OCI-LY7 (cell line): ENCODE measurements around the gene BRD1. TPM values are rescaled to one million over a fixed set of nuclear protein-coding genes. Genes with fewer than 3 reads are reported as not detected.

Source experiments
- BruUV-seq: library from RNA; stranded (reverse); fragments of 400-500 nt; replicated peaks from 2 replicates; lab custom pipeline; 2021; lab: Mats Ljungman, UMichigan
- CTCF ChIA-PET: fragments of 300-600 bp; sonication (Branson Sonifier 250); formaldehyde crosslinking; loops from one replicate; lab custom pipeline; 2022; ENCODE audit warnings: antibody characterized with exemption; ENCODE audit not compliant: unreplicated experiment; lab: Charles Lee
- POLR2A ChIA-PET: fragments of 300-600 bp; sonication (Branson Sonifier 250); formaldehyde crosslinking; loops from one replicate; lab custom pipeline; 2022; ENCODE audit warnings: antibody characterized with exemption; lab: Charles Lee
- DNase-seq: peaks from one replicate; pipeline ENCODE4 v3.0.0-alpha.2; 2015; ENCODE audit warnings: low spot score
- H2AFZ ChIP-seq: fragments of 200-600 bp; sonication (generic), shearing (Covaris generic); 2 replicates; pipeline ENCODE4 v1.6.1; 2014; ENCODE audit warnings: mild to moderate bottlenecking, antibody characterized with exemption, low read length, moderate library complexity
- H3K27ac ChIP-seq: fragments of 200-600 bp; sonication (generic); 2 replicates; pipeline ENCODE4 v1.5.1; 2014; ENCODE audit warnings: mixed run types, low read depth, mild to moderate bottlenecking, moderate library complexity, low read length, inconsistent platforms; ENCODE audit not compliant: poor library complexity, severe bottlenecking
- H3K36me3 ChIP-seq: fragments of 200-600 bp; sonication (generic); 2 replicates; pipeline ENCODE4 v1.6.1; 2014; ENCODE audit warnings: mild to moderate bottlenecking, antibody characterized with exemption, low read length, moderate library complexity, mixed read lengths; ENCODE audit not compliant: insufficient read depth
- H3K4me1 ChIP-seq: fragments of 200-600 bp; sonication (generic); 2 replicates; pipeline ENCODE4 v1.5.1; 2014; ENCODE audit warnings: mild to moderate bottlenecking, low read length; ENCODE audit not compliant: insufficient read depth, poor library complexity, severe bottlenecking
- H3K4me2 ChIP-seq: fragments of 200-600 bp; sonication (generic); 2 replicates; pipeline ENCODE4 v1.6.1; 2014; ENCODE audit warnings: mild to moderate bottlenecking, low read length
- H3K4me3 ChIP-seq: fragments of 200-600 bp; sonication (generic); 2 replicates; pipeline ENCODE4 v1.5.1; 2014; ENCODE audit warnings: mild to moderate bottlenecking, low read depth, low read length; ENCODE audit not compliant: poor library complexity, severe bottlenecking
- H3K79me2 ChIP-seq: fragments of 200-600 bp; sonication (generic); 2 replicates; pipeline ENCODE4 v1.6.1; 2016; ENCODE audit warnings: low read depth, mild to moderate bottlenecking, low read length, moderate library complexity, mixed read lengths; ENCODE audit not compliant: insufficient read depth
- H3K9me2 ChIP-seq: fragments of 200-600 bp; sonication (generic); 2 replicates; pipeline ENCODE4 v1.6.1; 2016; ENCODE audit warnings: mild to moderate bottlenecking, low read length, mixed read lengths; ENCODE audit not compliant: insufficient read depth
- H3K9me3 ChIP-seq: fragments of 200-600 bp; sonication (generic); 2 replicates; pipeline ENCODE4 v1.6.1; 2014; ENCODE audit warnings: mild to moderate bottlenecking, mixed run types, low read length, mixed read lengths
- H4K20me1 ChIP-seq: fragments of 200-600 bp; sonication (generic); 2 replicates; pipeline ENCODE4 v1.6.1; 2014; ENCODE audit warnings: mild to moderate bottlenecking, antibody characterized with exemption, low read length, moderate library complexity, mixed read lengths; ENCODE audit not compliant: insufficient read depth
- CTCF ChIP-seq: fragments of 200-600 bp; sonication (generic); conservative IDR thresholded peaks from 2 replicates; pipeline ENCODE4 v1.5.1; 2014; ENCODE audit warnings: mild to moderate bottlenecking, antibody characterized with exemption, low read length, moderate library complexity, mixed read lengths
- EZH2phosphoT487 ChIP-seq: fragments of 200-600 bp; sonication (generic); IDR thresholded peaks from 2 replicates; pipeline ENCODE4 v1.6.1; 2018; ENCODE audit warnings: low read depth, borderline replicate concordance, mild to moderate bottlenecking, mixed run types, antibody characterized with exemption, low read length, moderate library complexity, mixed read lengths
- intact Hi-C: fragments of 100-400 bp; cut with micrococcal nuclease; formaldehyde crosslinking; loops from one replicate; pipeline ENCODE4 v1.10.0; 2022; ENCODE audit not compliant: unreplicated experiment
- total RNA-seq, 2 experiments: library from RNA; depleted of rRNA in 1 of 2; stranded (reverse); fragments of >200 nt in 1 of 2; shearing (Covaris generic) in 1 of 2; gene quantifications; 2 replicates each; pipeline ENCODE4 v1.2.3, GENCODE V29; 2014 to 2022

Gene BRD1
- total RNA-seq, 2 experiments from 2014 or later: 38.1 to 46.6 TPM

GRCh38 chr22:49807780-49808708 lies 19.6 kb downstream of the BRD1 start:
- peaks cover 71% of the 10 kb centered on the region for H3K79me2 ChIP-seq
- H3K9me2 ChIP-seq: no peaks in the 10 kb centered on the region
- TF ChIP-seq CTCF: no peak
- no peak for TF ChIP-seq EZH2phosphoT487
- no peak overlapping the region for H3K4me2 ChIP-seq
- CTCF ChIA-PET: no interaction called here
- no peak overlapping the region for H2AFZ ChIP-seq
- no peaks in the 10 kb centered on the region for H3K4me1 ChIP-seq
- H3K9me3 ChIP-seq: no peaks in the 10 kb centered on the region
- POLR2A ChIA-PET: no interaction called here
- no TSS peak for BruUV-seq
- DNase-seq: no peak
- peaks cover 18% of the 10 kb centered on the region for H4K20me1 ChIP-seq
- H3K36me3 ChIP-seq: peaks cover 64% of the 10 kb centered on the region
- no peak overlapping the region for H3K4me3 ChIP-seq
- intact Hi-C loops: no loop called here
- H3K27ac ChIP-seq: no peak overlapping the region

GRCh38 chr22:49807129-49807528 lies 20.5 kb downstream of the BRD1 start:
- TF ChIP-seq EZH2phosphoT487 (no peak), CTCF (no peak)
- Histone ChIP-seq H3K79me2 (peaks cover 62% of the 10 kb centered on the region), H3K27ac (no peak overlapping the region), H4K20me1 (peaks cover 18% of the 10 kb centered on the region), H3K4me1 (no peaks in the 10 kb centered on the region), H3K4me2 (no peak overlapping the region), H3K9me3 (no peaks in the 10 kb centered on the region), H2AFZ (no peak overlapping the region), H3K36me3 (peaks cover 62% of the 10 kb centered on the region), H3K9me2 (no peaks in the 10 kb centered on the region), H3K4me3 (no peak overlapping the region)
- DNase-seq: no peak
- BruUV-seq: TSS peak; percentile 42
- ChIA-PET CTCF (no interaction called here), POLR2A (no interaction called here)
- intact Hi-C loops: no loop called here
